ENCODE results near the gene NCOR2. TPM values are rescaled to one million over a fixed set of nuclear protein-coding genes. Genes with fewer than 3 reads are reported as not detected.

The NCOR2 gene
- total RNA-seq = 134 TPM

GRCh38 chr12:124566997-124567672 is at the start of gene NCOR2:
Gene NCOR2 (minus strand): TSS chr12:124567612. CDS start chr12:124495251, 72,361 bp downstream.
- intact Hi-C loops (cut with DNase I) = loop anchor here (1.0 to 5.0 kb wide), 8 partner anchors 48 to 595 kb away; partner anchors contain the start of genes CCDC92 and ZNF664
- H3K4me1 ChIP-seq = peaks cover 16 to 45% of the 10 kb centered on the region in 2 donors

GRCh38 chr12:124616394-124617221 is 49.2 kb upstream of the NCOR2 start:
- Histone ChIP-seq H3K36me3 (no peaks in the 10 kb centered on the region), H3K4me3 (no peak overlapping the region), H3K27ac (no peak overlapping the region), H3K27me3 (no peaks in the 10 kb centered on the region), H3K4me1 (peaks cover 2 to 13% of the 10 kb centered on the region in 2 donors), H3K9me3 (no peaks in the 10 kb centered on the region)
- no peak for TF ChIP-seq CTCF (IDR thresholded peaks at IDR 0.05)
- no peak for DNase-seq (ENCODE audit: low spot score in 2 of 2)
- intact Hi-C loops (cut with DNase I) = no loop called here

More at GRCh38 chr12:124566997-124567672, at the start of gene NCOR2:
- peak within 1 kb of the TSS; percentile 94 to 98 for H3K27ac ChIP-seq
- no peaks in the 10 kb centered on the region for H3K27me3 ChIP-seq
- DNase-seq (ENCODE audit: low spot score in 2 of 2) = no peak
- no peaks in the 10 kb centered on the region for H3K36me3 ChIP-seq
- TF ChIP-seq CTCF (IDR thresholded peaks at IDR 0.05) = no peak
- H3K4me3 ChIP-seq = peak within 1 kb of the TSS; percentile 75 to 81
- H3K9me3 ChIP-seq = no peaks in the 10 kb centered on the region

DNA sequence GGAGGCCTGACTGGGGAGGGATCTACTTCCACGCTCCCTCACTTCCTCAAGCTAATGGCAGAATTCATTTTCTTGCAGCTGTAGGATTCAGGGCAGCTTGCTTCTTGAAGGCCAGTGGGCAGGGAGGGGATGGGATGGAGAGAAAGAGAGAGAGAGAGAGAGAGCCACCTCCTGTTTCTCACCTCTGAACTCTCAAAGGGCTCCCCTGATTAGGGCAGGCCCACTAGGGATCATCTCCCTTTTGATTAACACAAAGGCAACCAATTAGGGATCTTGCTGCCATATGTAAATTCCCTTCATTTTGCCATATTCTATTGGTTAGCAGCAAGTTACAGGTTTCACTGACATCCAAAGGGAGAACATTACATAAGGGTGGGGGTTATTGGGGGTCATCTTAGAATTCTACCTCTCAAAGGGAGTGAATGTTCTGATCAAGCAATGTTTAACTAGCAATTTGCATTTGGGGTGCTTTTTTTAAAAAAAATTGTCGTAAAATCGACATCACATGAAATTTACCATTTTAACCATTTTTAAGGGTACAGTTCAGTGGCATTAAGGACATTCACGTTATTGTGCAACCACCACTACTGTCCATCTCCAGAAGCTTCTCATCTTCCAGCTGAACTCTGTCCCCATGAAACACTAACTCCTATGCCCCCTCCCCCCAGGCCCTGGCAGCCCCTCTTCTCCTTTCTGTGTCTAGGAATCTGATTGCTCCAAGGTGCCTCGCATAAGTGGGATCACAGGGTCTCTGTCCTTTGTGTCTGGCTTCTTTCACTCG is 47.3 kb upstream of the NCOR2 start:
- no peaks in the 10 kb centered on the region for H3K27me3 ChIP-seq
- intact Hi-C loops (cut with DNase I) = no loop called here

DNA sequence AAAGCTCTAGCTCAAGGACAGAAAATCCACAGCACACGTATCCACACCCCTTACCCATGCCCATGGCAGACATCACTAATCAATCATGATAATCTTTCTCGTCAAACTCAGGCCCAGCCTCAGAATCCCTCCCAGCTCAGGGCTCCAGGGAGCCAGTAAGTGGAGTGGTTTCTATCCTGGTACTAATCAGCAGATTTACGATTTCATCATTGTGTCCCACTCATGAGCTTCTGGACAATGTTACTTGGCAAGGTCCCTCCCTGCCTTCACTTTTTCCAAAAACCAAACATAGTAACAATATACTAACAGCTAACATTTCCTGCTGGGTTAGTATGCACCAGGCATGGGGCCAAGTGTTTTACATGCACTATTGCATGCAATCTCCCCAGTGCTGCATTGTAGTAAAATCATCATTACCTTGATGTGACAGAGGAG is 45.8 kb upstream of the NCOR2 start:
- H3K27me3 ChIP-seq = no peaks in the 10 kb centered on the region
- no peaks in the 10 kb centered on the region for H3K9me3 ChIP-seq
- peaks cover 0 to 6% of the 10 kb centered on the region in 2 donors for H3K4me1 ChIP-seq
- no peaks in the 10 kb centered on the region for H3K36me3 ChIP-seq
- intact Hi-C loops (cut with DNase I) = no loop called here
- no peak overlapping the region for H3K4me3 ChIP-seq
- DNase-seq (ENCODE audit: low spot score in 2 of 2) = no peak
- TF ChIP-seq CTCF (IDR thresholded peaks at IDR 0.05) = no peak
- no peak overlapping the region for H3K27ac ChIP-seq

More for the DNA sequence above, 47.3 kb upstream of the NCOR2 start:
- DNase-seq (ENCODE audit: low spot score in 2 of 2) = no peak
- Histone ChIP-seq H3K36me3 (no peaks in the 10 kb centered on the region), H3K4me1 (no peaks in the 10 kb centered on the region), H3K27ac (no peak overlapping the region), H3K9me3 (no peaks in the 10 kb centered on the region), H3K4me3 (no peak overlapping the region)
- no peak for TF ChIP-seq CTCF (IDR thresholded peaks at IDR 0.05)

DNA sequence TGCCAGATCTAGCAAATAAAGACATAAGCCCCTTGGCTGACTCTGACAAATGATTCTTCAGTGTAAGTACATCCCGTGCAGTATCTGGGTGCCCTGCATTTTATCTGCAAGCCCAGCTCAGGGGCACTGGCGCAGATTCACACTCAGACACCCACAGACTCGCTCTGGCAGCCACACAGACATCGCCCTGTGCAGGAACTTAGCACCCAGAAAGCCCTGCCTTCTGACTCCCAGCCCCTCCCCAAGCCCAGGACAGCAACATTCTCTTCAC is 44.9 kb upstream of the NCOR2 start:
- no peak for TF ChIP-seq CTCF (IDR thresholded peaks at IDR 0.05)
- Histone ChIP-seq H3K4me1 (peaks cover 0 to 6% of the 10 kb centered on the region in 2 donors), H3K27me3 (no peaks in the 10 kb centered on the region), H3K36me3 (no peaks in the 10 kb centered on the region), H3K9me3 (no peaks in the 10 kb centered on the region), H3K27ac (no peak overlapping the region), H3K4me3 (no peak overlapping the region)
- no peak for DNase-seq (ENCODE audit: low spot score in 2 of 2)
- intact Hi-C loops (cut with DNase I) = no loop called here

Data from ascending aorta (tissue), 2 donors.